ACC112 (cell line): ENCODE data around the gene KCNJ10.
A peak's percentile ranks its signal among the peaks of the same experiment; 100 is the strongest.

ENCODE experiments used
- H2AFZ ChIP-seq: fragments of 200-600 bp; sonication (generic); one replicate; pipeline ENCODE4 v1.6.0; 2017; ENCODE audit warnings: antibody characterized with exemption, low read length; ENCODE audit not compliant: unreplicated experiment
- H3K27ac ChIP-seq: fragments of 200-600 bp; sonication (generic); 2 replicates; pipeline ENCODE4 v1.5.1; 2014; ENCODE audit warnings: low read depth, mild to moderate bottlenecking, antibody characterized with exemption, low read length, moderate library complexity
- H3K27me3 ChIP-seq: fragments of 200-600 bp; sonication (generic); 2 replicates; pipeline ENCODE4 v1.6.1; 2014; ENCODE audit warnings: mild to moderate bottlenecking, antibody characterized with exemption, low read length, moderate library complexity, mixed read lengths; ENCODE audit not compliant: insufficient read depth
- H3K36me3 ChIP-seq: fragments of 200-600 bp; sonication (generic); 2 replicates; pipeline ENCODE4 v1.6.1; 2016; ENCODE audit warnings: mild to moderate bottlenecking, antibody characterized with exemption, low read length, moderate library complexity, mixed read lengths; ENCODE audit not compliant: insufficient read depth
- H3K4me1 ChIP-seq: fragments of 200-600 bp; sonication (generic); one replicate; pipeline ENCODE4 v1.6.1; 2016; ENCODE audit warnings: low read length, mixed read lengths; ENCODE audit not compliant: insufficient read depth, unreplicated experiment, control insufficient read depth
- H3K4me3 ChIP-seq: fragments of 200-600 bp; sonication (generic); 2 replicates; pipeline ENCODE4 v1.5.1; 2014; ENCODE audit warnings: mild to moderate bottlenecking, low read depth, low read length
- H3K79me2 ChIP-seq: fragments of 200-600 bp; sonication (generic); one replicate; pipeline ENCODE4 v1.6.0; 2016; ENCODE audit warnings: low read length; ENCODE audit not compliant: control insufficient read depth, unreplicated experiment, insufficient read depth

The KCNJ10 gene

DNA sequence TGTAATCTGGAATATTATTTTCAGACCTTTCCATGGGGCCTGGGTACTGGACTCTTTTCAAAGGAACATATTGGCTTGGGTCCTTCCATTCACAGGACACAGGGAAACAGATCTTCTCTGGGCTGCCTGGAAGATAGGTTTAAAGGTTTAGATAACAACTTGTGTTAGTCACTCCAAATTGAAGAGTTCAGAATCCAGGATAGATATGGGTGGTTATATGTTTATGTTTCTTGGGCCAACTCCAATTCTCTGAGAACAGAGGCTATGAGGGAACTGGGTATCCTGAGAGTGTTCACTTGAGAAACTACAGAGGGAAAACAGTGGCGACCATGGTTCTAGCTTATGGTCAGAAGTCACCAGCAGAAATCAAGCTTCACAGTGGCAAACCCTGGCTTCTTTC is 29.5 kb downstream of the KCNJ10 start:
- Histone ChIP-seq H2AFZ (no peak overlapping the region), H3K27ac (no peak overlapping the region), H3K79me2 (no peaks in the 10 kb centered on the region), H3K27me3 (peaks cover 19% of the 10 kb centered on the region), H3K4me3 (no peak overlapping the region), H3K4me1 (no peaks in the 10 kb centered on the region), H3K36me3 (no peaks in the 10 kb centered on the region)

- H3K27me3 ChIP-seq, result no peaks in the 10 kb centered on the region
- peak overlapping the region; percentile 86 for H3K4me3 ChIP-seq
- H3K79me2 ChIP-seq, result no peaks in the 10 kb centered on the region
- H2AFZ ChIP-seq, result peak overlapping the region; percentile 91
- no peak overlapping the region for H3K27ac ChIP-seq
- peaks cover 13% of the 10 kb centered on the region for H3K4me1 ChIP-seq
- no peaks in the 10 kb centered on the region for H3K36me3 ChIP-seq
These were observed 37.7 kb downstream of the KCNJ10 start for GRCh38 chr1:160032165-160032820.

- Histone ChIP-seq H3K36me3 (no peaks in the 10 kb centered on the region), H3K4me1 (peaks cover 13% of the 10 kb centered on the region), H3K4me3 (peak within 1 kb of the TSS; percentile 86), H3K27me3 (no peaks in the 10 kb centered on the region), H3K27ac (no peak within 1 kb of the TSS), H3K79me2 (no peaks in the 10 kb centered on the region), H2AFZ (peak within 1 kb of the TSS; percentile 91)
These were observed 38.4 kb downstream of the KCNJ10 start, which contains the start of gene PIGM for GRCh38 chr1:160031365-160032164. PIGM (minus strand) TSS chr1:160031990; CDS start chr1:160031739, 251 bp downstream.

- H3K79me2 ChIP-seq, result no peaks in the 10 kb centered on the region
- peak overlapping the region; percentile 86 for H3K4me3 ChIP-seq
- peaks cover 13% of the 10 kb centered on the region for H3K4me1 ChIP-seq
- H3K36me3 ChIP-seq, result no peaks in the 10 kb centered on the region
- H3K27me3 ChIP-seq, result no peaks in the 10 kb centered on the region
- peak overlapping the region; percentile 80 for H2AFZ ChIP-seq
- H3K27ac ChIP-seq, result no peak overlapping the region
These were observed 39.1 kb downstream of the KCNJ10 start for GRCh38 chr1:160030657-160031364.

- H3K4me3 ChIP-seq, result no peak overlapping the region
- H3K79me2 ChIP-seq, result no peaks in the 10 kb centered on the region
- no peak overlapping the region for H3K27ac ChIP-seq
- H2AFZ ChIP-seq, result no peak overlapping the region
- peaks cover 13% of the 10 kb centered on the region for H3K4me1 ChIP-seq
- H3K27me3 ChIP-seq, result no peaks in the 10 kb centered on the region
- H3K36me3 ChIP-seq, result no peaks in the 10 kb centered on the region
These were observed 41.5 kb downstream of the KCNJ10 start for GRCh38 chr1:160028426-160028825.

GRCh38 chr1:160025314-160025713 is 44.6 kb downstream of the KCNJ10 start:
- Histone ChIP-seq H3K79me2 (no peaks in the 10 kb centered on the region), H3K27me3 (no peaks in the 10 kb centered on the region), H3K4me3 (no peak overlapping the region), H3K27ac (no peak overlapping the region), H3K36me3 (no peaks in the 10 kb centered on the region), H3K4me1 (peaks cover under 1% of the 10 kb centered on the region), H2AFZ (no peak overlapping the region)

DNA sequence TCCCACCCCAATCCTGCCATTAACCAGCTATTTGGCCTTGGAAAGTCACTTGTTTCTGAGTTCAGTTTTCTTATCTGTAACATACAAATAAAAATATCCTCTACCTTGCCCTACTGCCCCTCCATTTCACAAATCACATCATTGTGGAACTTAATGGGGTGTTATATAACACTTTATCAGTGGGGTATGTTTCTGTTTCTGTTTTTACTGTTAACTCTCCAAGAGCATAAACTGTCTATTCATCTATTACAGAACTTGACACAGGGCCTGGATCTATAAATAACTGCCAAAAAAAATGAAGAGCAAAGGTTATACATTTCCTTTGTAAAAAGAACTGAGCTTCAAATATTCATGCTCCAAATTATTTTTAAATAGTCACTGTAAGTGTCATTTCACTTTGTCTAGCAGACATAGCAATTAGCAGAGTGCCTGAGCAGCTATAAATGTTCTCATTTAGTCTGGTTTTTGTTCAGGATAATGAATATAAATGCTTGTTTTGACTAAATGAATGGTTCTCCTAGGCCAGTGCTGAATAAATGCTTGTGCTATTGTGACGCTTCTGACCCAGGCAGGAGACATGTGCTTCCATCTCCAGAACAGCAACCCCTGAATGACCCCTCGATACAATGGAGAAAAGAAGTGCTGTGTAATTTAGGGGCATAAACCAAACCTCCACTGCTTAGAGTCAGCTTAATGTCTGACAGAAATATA is 45.6 kb downstream of the KCNJ10 start:
- H3K36me3 ChIP-seq, result no peaks in the 10 kb centered on the region
- H3K4me3 ChIP-seq, result no peak overlapping the region
- H3K27me3 ChIP-seq, result no peaks in the 10 kb centered on the region
- H3K79me2 ChIP-seq, result no peaks in the 10 kb centered on the region
- no peak overlapping the region for H2AFZ ChIP-seq
- H3K27ac ChIP-seq, result no peak overlapping the region
- H3K4me1 ChIP-seq, result peaks cover under 1% of the 10 kb centered on the region

DNA sequence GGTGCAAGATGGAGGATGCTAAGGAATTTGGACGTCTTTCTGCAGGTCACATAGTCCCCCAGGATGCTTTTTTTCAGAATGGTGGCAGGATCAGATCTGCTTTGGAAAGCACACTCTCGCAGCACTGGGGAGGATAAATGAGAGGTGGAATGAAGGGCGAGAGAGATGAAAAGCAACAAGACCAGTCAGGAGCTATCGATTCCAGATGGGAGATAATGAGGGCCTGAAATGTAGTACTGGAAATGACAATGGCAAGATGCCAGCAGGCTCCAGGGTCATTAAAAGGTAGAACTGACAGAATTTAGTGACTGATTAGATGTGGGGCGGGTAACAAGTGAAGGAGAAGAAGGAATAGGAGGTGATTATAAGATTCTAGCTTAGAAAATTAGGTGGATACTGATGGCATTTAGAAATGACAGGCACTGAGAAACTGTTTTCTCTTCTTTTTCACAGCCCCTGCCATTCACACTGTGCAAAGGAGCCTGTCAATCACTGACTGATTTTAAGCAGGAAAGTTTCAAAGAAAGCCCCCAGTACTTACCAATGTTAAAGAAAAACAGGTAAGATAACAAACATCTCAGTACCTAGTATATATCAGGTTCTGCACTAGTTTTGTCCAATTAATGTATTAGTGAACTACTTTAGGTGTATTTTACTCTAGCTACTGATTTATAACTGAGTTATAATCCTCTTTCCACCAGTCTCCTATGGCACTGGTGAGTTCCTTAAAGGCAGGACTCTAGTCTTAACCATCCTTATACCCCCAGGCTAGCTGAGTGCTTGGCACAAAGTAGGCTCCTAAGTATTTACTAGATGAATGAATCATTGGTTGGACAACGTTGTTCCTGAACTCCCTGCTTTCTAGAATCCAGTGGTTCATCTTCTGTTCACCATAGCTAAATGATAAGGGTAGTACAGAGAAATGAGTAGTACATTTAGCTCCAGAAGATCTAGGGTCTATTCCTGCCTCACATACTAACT is 47.3 kb downstream of the KCNJ10 start:
- no peak overlapping the region for H3K27ac ChIP-seq
- H3K36me3 ChIP-seq, result no peaks in the 10 kb centered on the region
- H3K79me2 ChIP-seq, result no peaks in the 10 kb centered on the region
- H3K27me3 ChIP-seq, result 0 out of 2 replicates have a peak, but pooled peaks cover 3% of the 10 kb centered on the region
- no peak overlapping the region for H2AFZ ChIP-seq
- H3K4me3 ChIP-seq, result no peak overlapping the region
- peaks cover 9% of the 10 kb centered on the region for H3K4me1 ChIP-seq

DNA sequence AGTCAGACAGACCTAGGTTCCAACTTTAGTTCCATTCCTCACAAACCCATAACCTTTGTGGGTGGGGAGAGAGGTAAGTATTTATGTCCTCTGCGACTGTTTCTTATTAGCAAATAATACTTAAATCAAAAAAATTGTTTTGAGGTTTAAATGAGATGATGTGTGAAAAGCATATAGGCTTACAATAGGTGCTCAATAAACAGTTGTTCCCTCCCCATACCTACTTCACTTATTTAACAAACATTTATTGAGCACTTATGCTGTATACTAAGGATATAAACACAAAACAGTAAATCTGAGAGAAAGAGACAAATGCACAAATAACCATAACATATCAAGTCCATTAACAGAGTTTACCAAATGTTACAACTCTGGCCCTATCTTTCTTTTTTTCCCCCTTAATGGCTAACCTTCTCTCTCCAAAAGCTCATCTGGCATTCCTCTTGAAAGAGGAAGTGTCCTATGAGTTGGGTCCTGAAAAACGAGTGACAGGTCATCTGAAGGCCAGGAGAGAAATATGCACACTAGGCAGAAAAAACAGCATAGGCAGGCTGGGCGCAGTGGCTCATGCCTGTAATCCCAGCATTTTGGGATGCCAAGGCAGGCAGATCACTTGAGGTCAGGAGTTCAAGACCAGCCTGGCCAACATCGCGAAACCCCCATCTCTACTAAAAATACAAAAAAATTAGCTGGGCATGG is 48.4 kb downstream of the KCNJ10 start:
- Histone ChIP-seq H3K36me3 (no peaks in the 10 kb centered on the region), H2AFZ (no peak overlapping the region), H3K27ac (no peak overlapping the region), H3K79me2 (no peaks in the 10 kb centered on the region), H3K4me1 (peaks cover 9% of the 10 kb centered on the region), H3K4me3 (no peak overlapping the region), H3K27me3 (0 out of 2 replicates have a peak, but pooled peaks cover 3% of the 10 kb centered on the region)
